HG02973 (cell line): Measurements from ENCODE around the gene USP17L29.
"Not testable (repeated sequence)": the region's sequence is repeated elsewhere in the genome, so short reads cannot be mapped to it uniquely, and the experiment has no call there.

Source experiments
- ATAC-seq: cut with Tn5 transposase; IDR thresholded peaks from one replicate; pipeline ENCODE4 v1.9.1; 2021; ENCODE audit warnings: moderate library complexity; ENCODE audit not compliant: unreplicated experiment

The USP17L29 gene

GRCh38 chr4:9353338-9353737 lies at the start of gene USP17L29:
Gene USP17L29, plus strand, starts transcription at chr4:9353638. Its CDS starts 0 bp downstream, at chr4:9353638.
- not testable (repeated sequence) for ATAC-seq

GRCh38 chr4:9324191-9324590 lies 29.2 kb upstream of the USP17L29 start:
- not testable (repeated sequence) for ATAC-seq

- ATAC-seq = not testable (repeated sequence)
These were observed 28.6 kb upstream of the USP17L29 start, which contains the start of gene USP17L24 for GRCh38 chr4:9324865-9325264. Gene USP17L24, plus strand, starts transcription at chr4:9325165. Its CDS starts 0 bp downstream, at chr4:9325165.

GRCh38 chr4:9329611-9330010 lies 23.8 kb upstream of the USP17L29 start, which contains the start of gene USP17L25:
Gene USP17L25, plus strand, starts transcription at chr4:9329911. Its CDS starts 0 bp downstream, at chr4:9329911.
- not testable (repeated sequence) for ATAC-seq

- not testable (repeated sequence) for ATAC-seq
These were observed 19.1 kb upstream of the USP17L29 start, which contains the start of gene USP17L26 for GRCh38 chr4:9334358-9334757. Gene USP17L26, plus strand, starts transcription at chr4:9334658. Its CDS starts 0 bp downstream, at chr4:9334658.

- ATAC-seq = not testable (repeated sequence)
These were observed 14.3 kb upstream of the USP17L29 start, which contains the start of gene USP17L5 for GRCh38 chr4:9339103-9339502. Gene USP17L5, plus strand, starts transcription at chr4:9339403. Its CDS starts 0 bp downstream, at chr4:9339403.

GRCh38 chr4:9343848-9344247 lies 9.6 kb upstream of the USP17L29 start, which contains the start of gene USP17L27:
Gene USP17L27, plus strand, starts transcription at chr4:9344148. Its CDS starts 0 bp downstream, at chr4:9344148.
- not testable (repeated sequence) for ATAC-seq

GRCh38 chr4:9348593-9348992 lies 4.8 kb upstream of the USP17L29 start, which contains the start of gene USP17L28:
Gene USP17L28, plus strand, starts transcription at chr4:9348893. Its CDS starts 0 bp downstream, at chr4:9348893.
- not testable (repeated sequence) for ATAC-seq

- not testable (repeated sequence) for ATAC-seq
These were observed 2.6 kb upstream of the USP17L29 start for GRCh38 chr4:9350866-9351265.

GRCh38 chr4:9362829-9363228 lies 9.4 kb downstream of the USP17L29 start, which contains the start of gene USP17L30:
Gene USP17L30, plus strand, starts transcription at chr4:9363129. Its CDS starts 0 bp downstream, at chr4:9363129.
- ATAC-seq = not testable (repeated sequence)

- not testable (repeated sequence) for ATAC-seq
These were observed 26.4 kb downstream of the USP17L29 start for GRCh38 chr4:9379881-9380280.

GRCh38 chr4:9381012-9381534 lies 27.6 kb downstream of the USP17L29 start:
- ATAC-seq = not testable (repeated sequence)

GRCh38 chr4:9384126-9384525 lies 30.7 kb downstream of the USP17L29 start:
- no peak for ATAC-seq

- ATAC-seq = not testable (repeated sequence)
These were observed 35.6 kb downstream of the USP17L29 start for GRCh38 chr4:9389001-9389400.
